Natural killer cell treated with Interleukin-12 subunit alpha and Interleukin-12 subunit beta and Interleukin-15 and Interleukin-18, amount 100 ng/mL, for 72 hours (primary cell): ENCODE results near the gene RSPH10B. TPM values are rescaled to one million over a fixed set of nuclear protein-coding genes. Genes with fewer than 3 reads are reported as not detected.
"Not testable (repeated sequence)": the region's sequence is repeated elsewhere in the genome, so short reads cannot be mapped to it uniquely, and the experiment has no call there.

Experiments used
- ATAC-seq, 2 donors: fragments of 150-1000 bp; cut with Tn5 transposase in 1 of 2; sonication (Bioruptor Pico), chemical (Tn5 transposase) in 1 of 2; 2 replicates each; pipeline ENCODE4 v1.10.0; 2021
- DNase-seq: peaks from one replicate; pipeline ENCODE4 v3.0.0; 2022; ENCODE audit warnings: low spot score
- H3K27ac Mint-ChIP-seq, 2 donors: 1 replicate in 1 of 2; 2 replicates in 1 of 2; pipeline ENCODE4 v1.8.0; 2022; ENCODE audit warnings: mixed read lengths in 2 of 2, mild to moderate bottlenecking in 1 of 2, moderate library complexity in 1 of 2
- H3K27me3 Mint-ChIP-seq, 2 donors: 1 replicate in 1 of 2; 2 replicates in 1 of 2; pipeline ENCODE4 v1.8.0; 2022; ENCODE audit warnings: mixed read lengths in 2 of 2
- H3K36me3 Mint-ChIP-seq: one replicate; pipeline ENCODE4 v1.8.0; 2022; ENCODE audit warnings: mixed read lengths
- H3K4me1 Mint-ChIP-seq, 2 donors: 1 replicate in 1 of 2; 2 replicates in 1 of 2; pipeline ENCODE4 v1.8.0; 2022; ENCODE audit warnings: low read depth in 2 of 2, mixed read lengths in 2 of 2, mild to moderate bottlenecking in 1 of 2
- H3K4me3 Mint-ChIP-seq: one replicate; pipeline ENCODE4 v1.8.0; 2022; ENCODE audit warnings: mixed read lengths
- H3K9me3 Mint-ChIP-seq: 2 replicates; pipeline ENCODE4 v1.8.0; 2022; ENCODE audit warnings: mixed read lengths
- total RNA-seq, 2 donors: library from RNA; stranded (reverse); gene quantifications; one replicate each; pipeline ENCODE4 v1.2.3, GENCODE V29; 2022

RSPH10B gene
- total RNA-seq, 2 donors from 2014 or later = 0.64 to 1.3 TPM

DNA sequence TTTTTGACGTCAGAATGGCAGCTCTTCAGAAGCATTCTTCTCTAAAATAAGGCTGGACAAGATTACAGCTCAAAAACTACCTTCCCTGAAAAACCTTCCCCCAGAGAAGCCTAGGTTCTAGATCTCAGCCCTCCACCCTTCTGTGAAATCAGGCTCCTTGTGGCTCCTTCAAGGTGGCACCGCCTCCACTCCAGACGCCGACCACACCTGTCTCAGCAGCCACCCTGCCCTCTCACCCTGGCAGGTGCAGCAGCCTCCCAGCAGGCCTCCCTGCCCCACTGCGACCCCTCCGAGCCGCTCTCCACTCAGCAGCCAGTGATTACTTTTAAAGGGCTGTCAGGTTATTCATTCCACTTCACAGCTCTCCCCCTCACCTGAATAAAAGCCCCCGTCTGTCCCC lies 3.1 kb upstream of the RSPH10B start:
- not testable (repeated sequence) for H3K4me3 Mint-ChIP-seq, H3K9me3 Mint-ChIP-seq, ATAC-seq, DNase-seq, H3K4me1 Mint-ChIP-seq, H3K27ac Mint-ChIP-seq, H3K27me3 Mint-ChIP-seq, H3K36me3 Mint-ChIP-seq

DNA sequence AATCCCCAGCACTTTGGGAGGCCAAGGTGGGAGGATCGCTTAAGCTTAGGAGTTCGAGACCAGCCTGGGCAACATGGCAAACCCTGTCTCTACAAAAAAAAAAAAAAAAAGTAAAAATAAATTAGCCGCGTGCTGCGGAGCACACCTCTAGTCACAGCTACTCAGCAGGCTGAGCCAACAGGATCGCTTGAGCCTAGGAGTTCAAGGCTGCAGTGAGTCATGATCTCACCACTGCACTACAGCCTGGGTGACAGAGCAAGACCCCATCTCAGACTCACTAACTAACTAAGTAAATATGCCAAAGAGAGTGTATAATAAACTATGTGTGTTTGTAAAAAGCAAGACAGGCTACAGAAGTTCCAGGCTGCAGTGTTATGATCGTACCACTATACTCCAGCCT lies 6.7 kb downstream of the RSPH10B start:
- not testable (repeated sequence) for H3K27me3 Mint-ChIP-seq, H3K9me3 Mint-ChIP-seq, ATAC-seq, H3K4me1 Mint-ChIP-seq, DNase-seq, H3K36me3 Mint-ChIP-seq, H3K27ac Mint-ChIP-seq, H3K4me3 Mint-ChIP-seq

DNA sequence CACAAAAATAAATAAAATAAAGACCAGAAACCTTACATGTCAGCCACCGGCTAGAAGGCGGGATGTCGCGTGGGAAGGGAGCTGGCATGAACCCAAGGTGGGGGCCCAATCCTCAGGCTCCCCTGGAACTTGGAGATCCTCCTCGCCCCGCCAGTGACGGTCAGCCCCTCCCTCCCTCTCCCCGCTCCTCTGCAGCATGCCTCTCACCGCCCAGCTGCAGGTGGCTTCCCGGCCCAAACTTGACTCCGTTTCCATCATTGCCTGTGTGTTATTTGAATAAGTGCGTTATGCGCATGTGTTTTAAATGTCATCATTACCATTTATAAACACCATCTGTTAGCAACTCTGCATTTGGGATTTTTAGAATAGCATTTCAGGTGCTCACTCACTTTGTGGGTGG lies 7.3 kb downstream of the RSPH10B start:
- H3K36me3 Mint-ChIP-seq, DNase-seq, H3K27ac Mint-ChIP-seq, ATAC-seq, H3K9me3 Mint-ChIP-seq, H3K4me1 Mint-ChIP-seq, H3K27me3 Mint-ChIP-seq, H3K4me3 Mint-ChIP-seq: not testable (repeated sequence)

DNA sequence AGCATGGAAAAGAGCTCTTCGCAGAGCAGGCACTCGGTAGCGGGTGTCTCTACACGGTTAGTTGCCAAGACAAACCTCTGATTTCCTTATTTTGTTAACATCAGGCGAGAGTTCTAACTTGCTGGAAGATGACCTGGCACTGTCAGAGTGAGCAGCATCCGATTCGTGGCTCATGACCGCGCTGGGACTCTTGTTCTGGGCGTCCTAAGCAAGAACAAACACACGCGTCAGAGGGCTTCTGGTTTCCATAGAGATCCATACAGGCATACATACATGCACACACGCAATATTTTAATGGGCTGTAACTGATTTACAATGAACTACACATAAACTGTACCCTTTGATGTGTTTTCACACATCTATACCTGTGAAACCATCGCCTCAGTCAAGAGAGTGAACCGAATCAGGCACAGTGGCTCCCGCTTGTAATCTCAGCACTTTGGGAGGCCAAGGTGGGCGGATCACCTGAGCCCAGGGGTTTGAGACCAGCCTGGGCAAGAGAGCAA lies 35.5 kb downstream of the RSPH10B start:
- H3K27me3 Mint-ChIP-seq, H3K4me3 Mint-ChIP-seq, H3K27ac Mint-ChIP-seq, H3K36me3 Mint-ChIP-seq, H3K9me3 Mint-ChIP-seq, H3K4me1 Mint-ChIP-seq, ATAC-seq, DNase-seq: not testable (repeated sequence)

DNA sequence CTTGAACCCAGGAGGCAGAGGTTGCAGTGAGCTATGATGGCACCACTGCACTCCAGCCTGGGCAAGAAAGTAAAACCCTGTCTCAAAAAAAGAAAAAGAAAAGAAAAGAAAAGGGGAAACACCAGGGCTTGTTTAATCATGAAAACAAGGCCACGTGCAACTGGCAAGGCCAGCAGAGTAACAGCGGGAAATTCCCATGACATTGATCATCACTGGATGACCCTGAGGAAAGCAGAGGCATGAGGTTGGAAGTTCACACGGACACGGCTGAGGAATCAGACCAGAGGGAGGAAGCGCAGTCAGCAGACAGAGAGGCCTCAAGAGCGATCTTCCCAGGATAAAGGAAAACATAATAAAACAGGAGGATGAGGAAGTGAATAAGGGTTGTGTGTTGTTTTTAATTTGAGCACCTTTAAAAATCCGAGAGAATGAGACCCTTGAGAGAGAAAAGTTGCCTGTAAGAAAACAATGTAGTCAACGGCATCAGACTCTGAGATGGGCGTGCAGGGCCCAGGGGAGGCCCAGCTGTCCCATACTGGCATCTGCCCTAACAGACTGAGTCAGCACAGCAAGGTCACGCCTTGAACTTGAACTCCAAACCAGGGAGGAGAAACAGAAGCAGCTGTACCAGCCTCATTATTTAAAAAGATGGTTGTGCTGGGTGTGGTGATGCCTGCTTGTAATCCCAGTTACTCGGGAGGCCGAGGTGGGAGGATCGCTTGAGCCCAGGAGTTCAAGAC lies 38.4 kb downstream of the RSPH10B start:
- not testable (repeated sequence) for H3K9me3 Mint-ChIP-seq, H3K36me3 Mint-ChIP-seq, H3K27me3 Mint-ChIP-seq, H3K4me1 Mint-ChIP-seq, H3K27ac Mint-ChIP-seq, DNase-seq, H3K4me3 Mint-ChIP-seq, ATAC-seq

DNA sequence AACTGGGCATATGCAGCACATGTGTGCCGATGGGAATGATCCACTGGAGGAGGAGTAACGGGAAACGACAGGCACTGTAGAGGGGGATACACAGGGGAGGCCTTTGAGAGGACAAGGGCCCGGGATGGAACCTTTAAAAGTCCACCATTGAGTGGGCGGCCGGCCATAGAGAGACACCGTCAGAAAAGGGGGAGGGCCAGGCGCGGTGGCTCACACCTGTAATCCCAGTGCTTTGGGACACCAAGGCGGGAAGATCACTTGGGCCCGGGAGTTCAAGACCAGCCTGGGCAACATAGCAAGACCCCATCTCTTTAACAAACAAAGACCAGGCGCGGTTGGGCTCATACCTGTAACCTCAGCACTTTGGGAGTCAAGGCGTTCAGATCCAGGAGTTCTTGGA lies 39.2 kb downstream of the RSPH10B start:
- not testable (repeated sequence) for H3K4me3 Mint-ChIP-seq, ATAC-seq, H3K27ac Mint-ChIP-seq, H3K27me3 Mint-ChIP-seq, H3K4me1 Mint-ChIP-seq, H3K36me3 Mint-ChIP-seq, DNase-seq, H3K9me3 Mint-ChIP-seq

DNA sequence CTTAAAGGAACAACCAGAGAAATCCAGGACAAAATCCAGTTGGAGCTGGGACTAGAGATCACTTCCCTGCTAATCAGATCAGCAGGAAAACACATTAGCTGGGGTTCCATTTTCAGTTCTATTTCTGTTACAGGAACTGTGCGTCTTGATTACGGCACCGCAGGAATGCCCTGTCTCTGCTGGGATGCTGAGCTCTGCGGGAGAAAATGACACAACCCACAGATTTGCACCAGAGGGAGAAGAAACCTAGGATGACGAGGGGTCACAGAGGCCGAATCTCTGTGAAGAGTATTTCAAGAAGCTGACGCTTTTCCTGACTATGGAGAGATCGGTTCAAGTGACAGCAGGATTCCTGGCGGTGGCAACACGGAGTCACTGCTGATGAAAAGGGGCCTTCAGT lies 40.2 kb downstream of the RSPH10B start:
- not testable (repeated sequence) for H3K9me3 Mint-ChIP-seq, H3K4me1 Mint-ChIP-seq, H3K36me3 Mint-ChIP-seq, DNase-seq, H3K27ac Mint-ChIP-seq, ATAC-seq, H3K27me3 Mint-ChIP-seq, H3K4me3 Mint-ChIP-seq

DNA sequence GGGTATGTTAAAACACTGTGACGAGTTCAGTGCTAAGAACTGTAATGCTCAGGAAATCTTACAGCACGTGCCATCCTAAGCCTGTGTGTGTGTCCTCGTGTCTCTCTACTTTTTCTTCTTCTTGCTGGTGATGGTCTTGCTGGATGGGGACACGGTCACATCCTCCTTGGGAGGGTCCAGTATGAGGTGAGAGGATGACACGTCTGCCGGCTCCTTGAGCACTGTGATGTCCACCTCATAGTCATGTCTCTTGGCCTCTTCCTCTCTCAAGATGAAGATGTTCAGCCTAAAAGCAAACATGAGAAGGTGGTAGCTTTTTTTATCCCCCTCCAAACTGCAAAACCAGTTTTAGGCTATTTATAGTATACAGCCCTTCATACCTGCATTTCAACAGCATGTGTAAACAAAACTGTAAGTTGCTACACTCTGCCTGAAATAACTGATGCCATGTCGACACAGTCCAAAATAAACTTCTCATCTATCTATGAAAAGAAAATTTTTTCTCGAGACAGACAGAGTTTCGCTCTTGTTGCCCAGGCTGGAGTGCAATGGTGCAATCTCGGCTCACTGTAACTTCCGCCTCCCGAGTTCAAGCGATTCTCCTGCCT lies 44.1 kb downstream of the RSPH10B start:
- not testable (repeated sequence) for H3K27me3 Mint-ChIP-seq, H3K27ac Mint-ChIP-seq, DNase-seq, H3K4me1 Mint-ChIP-seq, H3K4me3 Mint-ChIP-seq, ATAC-seq, H3K36me3 Mint-ChIP-seq, H3K9me3 Mint-ChIP-seq

DNA sequence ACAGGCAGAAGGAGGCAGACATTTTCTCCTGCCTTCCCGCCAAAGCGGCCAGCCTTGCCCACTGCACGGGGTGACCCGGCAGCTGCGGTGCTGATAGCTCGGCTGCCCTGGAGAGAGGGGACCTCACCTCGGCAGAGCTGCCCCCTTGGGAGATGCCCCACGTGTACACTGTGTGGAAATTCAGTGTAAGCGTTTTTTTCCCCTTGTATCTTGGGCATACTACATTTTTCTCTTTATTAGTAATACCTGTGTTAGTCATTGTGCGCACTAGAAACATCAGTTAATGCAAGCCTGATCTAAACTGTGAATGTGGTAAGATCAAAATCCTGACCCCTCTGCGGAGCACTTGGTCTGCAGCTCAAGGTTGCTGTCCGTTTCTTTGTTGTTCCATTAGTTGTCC lies 45.9 kb downstream of the RSPH10B start:
- H3K36me3 Mint-ChIP-seq, H3K27me3 Mint-ChIP-seq, H3K9me3 Mint-ChIP-seq, H3K27ac Mint-ChIP-seq, H3K4me3 Mint-ChIP-seq, DNase-seq, H3K4me1 Mint-ChIP-seq, ATAC-seq: not testable (repeated sequence)

DNA sequence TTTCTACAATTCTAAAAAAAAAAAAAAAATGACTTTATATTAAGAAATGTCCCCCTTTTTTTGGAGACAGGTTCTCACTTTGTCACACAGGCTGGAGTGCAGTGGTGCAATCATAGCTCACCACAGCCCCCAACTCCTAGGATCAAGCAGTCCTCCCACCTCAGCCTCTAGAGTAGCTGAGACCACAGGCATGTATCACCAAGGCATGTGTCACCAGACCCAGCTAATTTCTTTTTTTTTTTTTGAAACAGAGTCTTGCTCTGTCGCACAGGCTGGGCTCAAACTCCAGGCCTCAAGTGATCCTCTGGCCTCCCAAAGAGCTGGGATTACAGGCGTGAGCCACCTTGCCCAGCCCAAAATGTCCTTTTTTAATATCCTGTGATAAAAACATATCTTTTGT lies 46.3 kb downstream of the RSPH10B start:
- not testable (repeated sequence) for H3K36me3 Mint-ChIP-seq, H3K27me3 Mint-ChIP-seq, ATAC-seq, H3K4me1 Mint-ChIP-seq, H3K9me3 Mint-ChIP-seq, H3K4me3 Mint-ChIP-seq, DNase-seq, H3K27ac Mint-ChIP-seq

DNA sequence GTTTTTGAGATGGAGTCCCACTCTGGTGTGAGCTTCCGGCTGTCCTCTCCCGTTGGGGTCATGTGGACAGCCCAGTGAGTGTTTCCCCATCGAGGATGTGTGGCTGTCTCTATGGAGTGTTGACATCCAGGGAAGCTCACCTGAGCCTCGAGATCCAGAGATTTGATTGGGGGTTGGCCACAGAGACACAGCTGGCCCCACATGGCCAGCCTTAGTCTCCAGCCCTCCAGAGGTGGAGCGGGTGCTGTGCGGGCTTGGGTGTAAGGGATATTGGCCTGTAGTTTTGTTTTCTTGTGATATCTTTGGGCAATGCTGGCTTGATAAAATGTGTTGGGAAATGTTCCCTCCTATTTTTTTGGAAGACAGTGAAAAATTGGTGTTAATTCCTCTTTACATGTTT lies 54.0 kb downstream of the RSPH10B start:
- not testable (repeated sequence) for H3K4me3 Mint-ChIP-seq

DNA sequence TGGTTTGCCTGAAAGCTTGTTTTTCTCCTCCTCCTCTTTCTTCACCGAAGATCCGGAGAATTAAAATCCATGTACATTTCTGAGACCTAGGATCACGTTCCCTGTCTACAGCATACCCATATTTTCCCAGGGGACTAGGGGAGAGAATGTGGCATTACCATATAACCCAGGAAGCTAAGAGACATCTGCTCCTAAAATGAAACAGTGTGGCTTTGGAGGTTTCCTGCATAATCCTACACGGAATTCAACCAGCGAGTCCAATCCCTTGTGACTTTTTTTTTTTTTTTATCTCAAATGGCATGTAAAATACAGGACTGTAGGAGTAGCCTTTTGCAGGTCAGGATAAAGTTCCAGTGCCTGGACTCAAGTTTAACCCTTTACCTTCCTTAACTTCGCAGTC lies 61.7 kb downstream of the RSPH10B start:
- ATAC-seq, H3K27me3 Mint-ChIP-seq, H3K4me3 Mint-ChIP-seq, H3K36me3 Mint-ChIP-seq, DNase-seq, H3K9me3 Mint-ChIP-seq, H3K4me1 Mint-ChIP-seq, H3K27ac Mint-ChIP-seq: not testable (repeated sequence)

More for the DNA sequence above, 54.0 kb downstream of the RSPH10B start:
- H3K27me3 Mint-ChIP-seq, ATAC-seq, H3K36me3 Mint-ChIP-seq, H3K4me1 Mint-ChIP-seq, H3K27ac Mint-ChIP-seq, DNase-seq, H3K9me3 Mint-ChIP-seq: not testable (repeated sequence)

DNA sequence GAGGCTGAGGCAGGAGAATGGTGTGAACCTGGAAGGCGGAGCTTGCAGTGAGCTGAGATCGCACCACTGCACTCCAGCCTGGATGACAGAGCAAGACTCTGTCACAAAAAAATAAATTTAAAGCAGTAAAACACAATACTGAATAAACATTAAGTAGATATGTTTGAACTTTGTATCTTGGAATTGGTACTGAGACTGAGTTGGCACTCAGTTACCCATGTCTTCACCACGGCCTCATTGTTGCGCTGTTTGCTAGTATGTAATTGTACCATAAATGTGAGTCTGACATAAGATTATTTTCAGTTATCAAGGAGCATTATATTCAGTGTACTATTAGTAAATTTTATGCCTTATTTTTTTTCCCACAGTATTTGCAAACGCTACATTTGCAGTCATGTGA lies 65.8 kb downstream of the RSPH10B start:
- not testable (repeated sequence) for ATAC-seq, H3K36me3 Mint-ChIP-seq, DNase-seq, H3K9me3 Mint-ChIP-seq, H3K4me3 Mint-ChIP-seq, H3K4me1 Mint-ChIP-seq, H3K27me3 Mint-ChIP-seq, H3K27ac Mint-ChIP-seq

DNA sequence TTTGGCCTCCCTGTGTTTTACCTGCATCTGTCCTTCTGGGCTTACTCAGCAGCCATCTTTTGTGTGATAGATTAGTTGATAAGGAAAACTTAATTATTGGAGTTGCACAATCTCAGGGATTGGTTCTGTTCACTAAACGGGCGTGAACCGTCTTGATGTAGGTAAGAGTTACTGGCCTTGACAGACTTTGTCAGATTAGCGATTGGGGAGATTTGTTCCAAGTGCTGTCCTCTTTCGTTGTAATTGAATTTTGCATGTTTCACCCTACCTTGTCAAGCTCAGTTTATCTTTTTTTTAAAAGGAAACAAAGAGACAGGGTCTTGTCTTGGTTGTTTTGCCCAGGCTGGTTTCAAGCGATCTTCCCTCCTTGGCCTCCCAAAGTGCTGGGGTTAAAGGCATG lies 67.5 kb downstream of the RSPH10B start:
- not testable (repeated sequence) for H3K9me3 Mint-ChIP-seq, H3K27me3 Mint-ChIP-seq, H3K4me1 Mint-ChIP-seq, H3K36me3 Mint-ChIP-seq, ATAC-seq, DNase-seq, H3K27ac Mint-ChIP-seq, H3K4me3 Mint-ChIP-seq
